Keratinocyte (primary cell): ENCODE measurements around the gene LANCL3. TPM values are rescaled to one million over a fixed set of nuclear protein-coding genes. Genes with fewer than 3 reads are reported as not detected.

ENCODE experiments used
- DNase-seq: peaks from one replicate; pipeline ENCODE4 v3.0.0-alpha.2; 2011; ENCODE audit warnings: low read depth, missing footprints, low spot score
- FAIRE-seq: peaks from 2 replicates; lab custom pipeline; 2011; peaks lifted over from hg19 to GRCh38; lab: Jason Lieb, UNC
- H2AFZ ChIP-seq: 2 replicates; pipeline ENCODE4 v1.6.0; 2012; ENCODE audit warnings: low read length, control low read depth, inconsistent platforms; ENCODE audit not compliant: control insufficient read depth
- H3K27ac ChIP-seq: 2 replicates; pipeline ENCODE4 v1.5.1; 2011; ENCODE audit warnings: low read length; ENCODE audit not compliant: control insufficient read depth, insufficient read depth
- H3K27me3 ChIP-seq: 3 replicates; pipeline ENCODE4 v1.6.0; 2011; ENCODE audit warnings: low read length; ENCODE audit not compliant: control insufficient read depth, insufficient read depth; ENCODE audit errors: extremely low read depth
- H3K36me3 ChIP-seq, 2 experiments: 2 replicates in 1 of 2; 3 replicates in 1 of 2; pipeline ENCODE4 v1.5.1; 2011; ENCODE audit warnings: low read length in 2 of 2, mild to moderate bottlenecking in 1 of 2; ENCODE audit not compliant: control insufficient read depth in 2 of 2, insufficient read depth in 2 of 2; ENCODE audit errors: extremely low read depth in 1 of 2
- H3K4me1 ChIP-seq: 3 replicates; pipeline ENCODE4 v1.5.1; 2011; ENCODE audit warnings: low read length; ENCODE audit not compliant: control insufficient read depth, insufficient read depth; ENCODE audit errors: extremely low read depth
- H3K4me2 ChIP-seq: 3 replicates; pipeline ENCODE4 v1.6.0; 2011; ENCODE audit warnings: low read depth, low read length; ENCODE audit not compliant: control insufficient read depth, insufficient read depth; ENCODE audit errors: extremely low read depth
- H3K4me3 ChIP-seq, 3 experiments: fragments of 200-600 bp in 1 of 3; sonication (generic) in 1 of 3; 2 replicates in 2 of 3; 3 replicates in 1 of 3; pipeline ENCODE4 v1.5.1; 2011 to 2016; ENCODE audit warnings: low read length in 3 of 3, mild to moderate bottlenecking in 3 of 3, control low read depth in 2 of 3, inconsistent platforms in 1 of 3, low read depth in 1 of 3, mixed read lengths in 1 of 3, mixed run types in 1 of 3, moderate library complexity in 1 of 3; ENCODE audit not compliant: control insufficient read depth in 2 of 3, insufficient read depth in 2 of 3; ENCODE audit errors: extremely low read depth in 1 of 3
- H3K79me2 ChIP-seq: 2 replicates; pipeline ENCODE4 v1.6.0; 2012; ENCODE audit warnings: low read length; ENCODE audit not compliant: control insufficient read depth, insufficient read depth
- H3K9ac ChIP-seq: 3 replicates; pipeline ENCODE4 v1.6.0; 2011; ENCODE audit warnings: low read length; ENCODE audit not compliant: control insufficient read depth, insufficient read depth; ENCODE audit errors: extremely low read depth
- H3K9me1 ChIP-seq: 3 replicates; pipeline ENCODE4 v1.6.0; 2011; ENCODE audit warnings: low read length; ENCODE audit not compliant: control insufficient read depth, insufficient read depth; ENCODE audit errors: extremely low read depth
- H3K9me3 ChIP-seq: 2 replicates; pipeline ENCODE4 v1.5.1; 2012; ENCODE audit warnings: low read depth, low read length; ENCODE audit not compliant: control insufficient read depth
- H4K20me1 ChIP-seq: 3 replicates; pipeline ENCODE4 v1.6.0; 2011; ENCODE audit warnings: low read length; ENCODE audit not compliant: control insufficient read depth, insufficient read depth; ENCODE audit errors: extremely low read depth
- CTCF ChIP-seq, 3 experiments: IDR thresholded peaks in 1 of 3; conservative IDR thresholded peaks in 1 of 3; optimal IDR thresholded peaks in 1 of 3; 2 replicates in 2 of 3; 3 replicates in 1 of 3; pipeline versions ENCODE3 to v1.5.1; 2011; ENCODE audit warnings: low read length in 3 of 3, mild to moderate bottlenecking in 3 of 3, moderate library complexity in 2 of 3, control low read depth in 1 of 3, inconsistent platforms in 1 of 3; ENCODE audit not compliant: insufficient read depth in 2 of 3; ENCODE audit errors: extremely low read depth in 1 of 3
- EZH2 ChIP-seq: IDR thresholded peaks from one replicate; pipeline ENCODE4 v1.6.1; 2012; ENCODE audit warnings: inconsistent platforms, mild to moderate bottlenecking, low read length, moderate library complexity
- dilution Hi-C: fragments of 300-500 bp; cut with MboI; formaldehyde crosslinking; loops from one replicate; pipeline ENCODE4 v1.7.0; 2020; ENCODE audit warnings: low sequenced_read_pairs; ENCODE audit not compliant: extremely low pct_ligation_motif_present
- polyA plus RNA-seq, 5 experiments: library from polyadenylated mRNA; depleted of rRNA in 3 of 5; stranded (reverse) in 3 of 5; stranded (forward) in 1 of 5; unstranded in 1 of 5; fragments of >200 nt; gene quantifications; 1 replicate in 1 of 5; 2 replicates in 3 of 5; 3 replicates in 1 of 5; pipeline versions ENCODE4 v1.2.1 to v1.2.3, GENCODE V29; 2011 to 2012; ENCODE audit warnings: missing spikeins in 2 of 5, low read depth in 1 of 5, low replicate concordance in 1 of 5

LANCL3 gene
- polyA plus RNA-seq, 1 donor (not counting 4 experiments of a cell fraction or from before 2014, with no cell fraction given), result 0.97 TPM

- H3K9ac ChIP-seq, result no peak overlapping the region
- no peaks in the 10 kb centered on the region for H3K27me3 ChIP-seq
- no peak overlapping the region for H3K4me3 ChIP-seq
- no peaks in the 10 kb centered on the region for H3K36me3 ChIP-seq
- no peaks in the 10 kb centered on the region for H3K79me2 ChIP-seq
- H2AFZ ChIP-seq, result no peak overlapping the region
- TF ChIP-seq CTCF (optimal IDR thresholded peaks at IDR 0.05 in 1 of 3, IDR thresholded peaks at IDR 0.05 in 1 of 3, conservative IDR thresholded peaks at IDR 0.05 in 1 of 3; ENCODE audit: extremely low read depth in 1 of 3, insufficient read depth in 2 of 3, low read length in 3 of 3) (no peak), EZH2 (no peak)
- no peaks in the 10 kb centered on the region for H4K20me1 ChIP-seq
- dilution Hi-C loops, result no loop called here
- no peaks in the 10 kb centered on the region for H3K4me1 ChIP-seq
- H3K9me3 ChIP-seq, result no peaks in the 10 kb centered on the region
- H3K9me1 ChIP-seq, result no peaks in the 10 kb centered on the region
- no peak overlapping the region for H3K4me2 ChIP-seq
- DNase-seq (no peak), FAIRE-seq (peak; percentile 9)
- no peak overlapping the region for H3K27ac ChIP-seq
Observed at GRCh38 chrX:37590047-37590446, 18.6 kb downstream of the LANCL3 start.

GRCh38 chrX:37594755-37595382, 23.4 kb downstream of the LANCL3 start:
- DNase-seq, result no peak
- no peaks in the 10 kb centered on the region for H3K9me3 ChIP-seq
- H2AFZ ChIP-seq, result no peak overlapping the region
- H3K27ac ChIP-seq, result no peak overlapping the region
- H3K4me2 ChIP-seq, result no peak overlapping the region
- no peaks in the 10 kb centered on the region for H3K4me1 ChIP-seq
- no peak for FAIRE-seq
- H3K9me1 ChIP-seq, result no peaks in the 10 kb centered on the region
- no peak for TF ChIP-seq EZH2
- TF ChIP-seq CTCF (optimal IDR thresholded peaks at IDR 0.05 in 1 of 3, IDR thresholded peaks at IDR 0.05 in 1 of 3, conservative IDR thresholded peaks at IDR 0.05 in 1 of 3; ENCODE audit: extremely low read depth in 1 of 3, insufficient read depth in 2 of 3, low read length in 3 of 3), result no peak
- H3K4me3 ChIP-seq, result no peak overlapping the region
- dilution Hi-C loops, result no loop called here
- H3K9ac ChIP-seq, result no peak overlapping the region
- H3K27me3 ChIP-seq, result no peaks in the 10 kb centered on the region
- no peaks in the 10 kb centered on the region for H4K20me1 ChIP-seq
- H3K36me3 ChIP-seq, result no peaks in the 10 kb centered on the region
- H3K79me2 ChIP-seq, result no peaks in the 10 kb centered on the region
